WTC11 (cell line): Measurements from ENCODE around the gene ARHGEF10L. TPM values are rescaled to one million over a fixed set of nuclear protein-coding genes. Genes with fewer than 3 reads are reported as not detected.

ENCODE experiments used
- ATAC-seq: fragments of 200-7000 bp; cut with Tn5 transposase; 2 replicates; pipeline ENCODE4 v1.10.0; 2021; ENCODE audit warnings: mild to moderate bottlenecking, moderate library complexity
- CTCF ChIA-PET: fragments of 300-600 bp; sonication (Branson Sonifier 250); formaldehyde crosslinking; loops from one replicate; lab custom pipeline; 2021; ENCODE audit warnings: antibody characterized with exemption; lab: Charles Lee
- POLR2A ChIA-PET: fragments of 350-600 bp; sonication (Branson Sonifier 250); formaldehyde crosslinking; loops from one replicate; lab custom pipeline; 2021; ENCODE audit warnings: antibody characterized with exemption; lab: Charles Lee
- DNase-seq: peaks from one replicate; pipeline ENCODE4 v3.0.0; 2021; ENCODE audit warnings: low spot score
- H3K27ac Mint-ChIP-seq: 2 replicates; pipeline ENCODE4 v1.8.0; 2021; ENCODE audit warnings: mixed read lengths
- H3K27me3 Mint-ChIP-seq: 2 replicates; pipeline ENCODE4 v1.8.0; 2021; ENCODE audit warnings: low read depth, mild to moderate bottlenecking, moderate library complexity, mixed read lengths
- H3K36me3 Mint-ChIP-seq: 2 replicates; pipeline ENCODE4 v1.8.0; 2021; ENCODE audit warnings: mixed read lengths
- H3K4me1 Mint-ChIP-seq: 2 replicates; pipeline ENCODE4 v1.8.0; 2022; ENCODE audit warnings: mixed read lengths
- H3K4me3 Mint-ChIP-seq: 2 replicates; pipeline ENCODE4 v1.8.0; 2021; ENCODE audit warnings: mild to moderate bottlenecking, moderate library complexity, mixed read lengths
- H3K9me3 Mint-ChIP-seq: 2 replicates; pipeline ENCODE4 v1.8.0; 2021; ENCODE audit warnings: mixed read lengths
- ESRRA ChIP-seq: sonication (generic); formaldehyde crosslinking; IDR thresholded peaks from 2 replicates; pipeline ENCODE4 v1.8.1; 2022; ENCODE audit warnings: mild to moderate bottlenecking, missing genetic modification reagents, borderline replicate concordance
- FOXJ3 ChIP-seq: sonication (generic); formaldehyde crosslinking; IDR thresholded peaks from 2 replicates; pipeline ENCODE4 v1.9.0; 2021; ENCODE audit warnings: missing genetic modification reagents, mild to moderate bottlenecking, borderline replicate concordance
- FOXP1 ChIP-seq: sonication (generic); formaldehyde crosslinking; IDR thresholded peaks from 2 replicates; pipeline ENCODE4 v1.8.0; 2022; ENCODE audit warnings: missing genetic modification reagents, mild to moderate bottlenecking, moderate library complexity, borderline replicate concordance
- GTF2I ChIP-seq: fragments of 250-450 bp; sonication (Bioruptor Pico); conservative IDR thresholded peaks from 2 replicates; pipeline ENCODE4 v1.4.0; 2021; ENCODE audit warnings: mild to moderate bottlenecking
- HMGA2 ChIP-seq: fragments of 250-450 bp; sonication (Bioruptor Pico); IDR thresholded peaks from 2 replicates; pipeline ENCODE4 v1.4.0; 2021; ENCODE audit warnings: mild to moderate bottlenecking, moderate library complexity
- JAZF1 ChIP-seq: fragments of 250-450 bp; sonication (Bioruptor Pico); IDR thresholded peaks from 2 replicates; pipeline ENCODE4 v1.9.0; 2021; ENCODE audit warnings: moderate library complexity, mild to moderate bottlenecking, inconsistent platforms
- KAT7 ChIP-seq: sonication (generic); formaldehyde crosslinking; IDR thresholded peaks from 2 replicates; pipeline ENCODE4 v1.8.1; 2023; ENCODE audit warnings: missing genetic modification reagents, mild to moderate bottlenecking, borderline replicate concordance
- MXD4 ChIP-seq: fragments of 250-450 bp; sonication (Bioruptor Pico); IDR thresholded peaks from 2 replicates; pipeline ENCODE4 v1.8.0; 2021; ENCODE audit warnings: mild to moderate bottlenecking, moderate library complexity, borderline replicate concordance
- RORB ChIP-seq: fragments of 250-450 bp; sonication (Bioruptor Pico); IDR thresholded peaks from 2 replicates; pipeline ENCODE4 v1.9.0; 2021; ENCODE audit warnings: mild to moderate bottlenecking
- SOX15 ChIP-seq: fragments of 250-450 bp; sonication (Bioruptor Pico); IDR thresholded peaks from 2 replicates; pipeline ENCODE4 v1.9.0; 2021; ENCODE audit warnings: mild to moderate bottlenecking
- TP53 ChIP-seq: sonication (generic); formaldehyde crosslinking; IDR thresholded peaks from 2 replicates; pipeline ENCODE4 v1.8.1; 2023; ENCODE audit warnings: mild to moderate bottlenecking, missing genetic modification reagents
- ZBTB21 ChIP-seq: sonication (generic); formaldehyde crosslinking; IDR thresholded peaks from 2 replicates; pipeline ENCODE4 v1.8.1; 2023; ENCODE audit warnings: mild to moderate bottlenecking, missing genetic modification reagents, borderline replicate concordance
- ZNF263 ChIP-seq: sonication (generic); formaldehyde crosslinking; IDR thresholded peaks from 2 replicates; pipeline ENCODE4 v1.8.1; 2022; ENCODE audit warnings: low read depth, mild to moderate bottlenecking, moderate library complexity, missing genetic modification reagents
- total RNA-seq: library from RNA; stranded (reverse); gene quantifications from 3 replicates; pipeline ENCODE4 v1.2.3, GENCODE V29; 2021
- TF ChIP-seq, protein P1 (sequence below): fragments of 250-450 bp; sonication (Bioruptor Pico); IDR thresholded peaks from 2 replicates; pipeline ENCODE4 v1.8.0; 2021; ENCODE audit warnings: mild to moderate bottlenecking
- TF ChIP-seq, protein P2 (sequence below): sonication (generic); formaldehyde crosslinking; IDR thresholded peaks from 2 replicates; pipeline ENCODE4 v1.8.0; 2023; ENCODE audit warnings: missing genetic modification reagents
- TF ChIP-seq, protein P3 (sequence below): fragments of 250-450 bp; sonication (Bioruptor Pico); IDR thresholded peaks from 2 replicates; pipeline ENCODE4 v1.9.0; 2021; ENCODE audit warnings: moderate library complexity, mild to moderate bottlenecking, inconsistent platforms, borderline replicate concordance
- TF ChIP-seq, protein P4 (sequence below): sonication (generic); formaldehyde crosslinking; IDR thresholded peaks from 2 replicates; pipeline ENCODE4 v1.8.0; 2022; ENCODE audit warnings: mild to moderate bottlenecking, missing genetic modification reagents
- TF ChIP-seq, protein P5 (sequence below): sonication (generic); formaldehyde crosslinking; IDR thresholded peaks from 2 replicates; pipeline ENCODE4 v1.8.0; 2022; ENCODE audit warnings: mild to moderate bottlenecking, missing genetic modification reagents
- TF ChIP-seq, protein P6 (sequence below): sonication (generic); formaldehyde crosslinking; IDR thresholded peaks from 2 replicates; pipeline ENCODE4 v1.8.1; 2023; ENCODE audit warnings: mild to moderate bottlenecking, missing genetic modification reagents
- TF ChIP-seq, protein P7 (sequence below): sonication (generic); formaldehyde crosslinking; IDR thresholded peaks from 2 replicates; pipeline ENCODE4 v1.8.0; 2023; ENCODE audit warnings: missing genetic modification reagents, mild to moderate bottlenecking, borderline replicate concordance

The ARHGEF10L gene
- total RNA-seq, 1 experiment from 2014 or later: 34.4 TPM

DNA sequence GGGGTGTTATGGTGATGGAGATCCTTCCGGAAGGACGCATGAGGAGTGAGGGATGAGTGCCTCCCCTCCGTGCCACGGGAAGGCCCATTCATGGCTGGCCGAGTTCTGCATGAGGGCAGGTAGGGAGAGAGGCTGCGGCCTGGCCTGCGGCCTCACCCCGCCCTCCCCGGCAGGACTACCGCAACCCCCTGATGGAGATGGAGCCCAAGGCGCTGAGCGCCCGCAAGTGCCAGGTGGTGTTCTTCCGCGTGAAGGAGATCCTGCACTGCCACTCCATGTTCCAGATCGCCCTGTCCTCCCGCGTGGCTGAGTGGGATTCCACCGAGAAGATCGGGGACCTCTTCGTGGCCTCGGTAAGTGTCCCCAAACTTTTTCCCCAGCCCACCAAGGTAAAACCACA, 83.3 kb downstream of the ARHGEF10L start:
- 0 out of 2 replicates have a peak, but pooled peaks cover 2% of the 10 kb centered on the region for H3K4me1 Mint-ChIP-seq
- ChIA-PET POLR2A (no interaction called here), CTCF (no interaction called here)
- H3K9me3 Mint-ChIP-seq: no peaks in the 10 kb centered on the region
- no peak for DNase-seq
- no peak for ATAC-seq
- no peak overlapping the region for H3K27ac Mint-ChIP-seq
- TF ChIP-seq GTF2I (CRISPR knock-in tag) (no peak), KAT7 (CRISPR knock-in tag) (no peak), SOX15 (CRISPR knock-in tag) (no peak), FOXP1 (CRISPR knock-in tag) (no peak), JAZF1 (CRISPR knock-in tag) (no peak), MXD4 (CRISPR knock-in tag) (no peak), TP53 (no peak), FOXJ3 (CRISPR knock-in tag) (no peak), ESRRA (CRISPR knock-in tag) (no peak), ZBTB21 (CRISPR knock-in tag) (no peak), RORB (CRISPR knock-in tag) (no peak), HMGA2 (CRISPR knock-in tag) (no peak)
- TF ChIP-seq, protein P1, sequence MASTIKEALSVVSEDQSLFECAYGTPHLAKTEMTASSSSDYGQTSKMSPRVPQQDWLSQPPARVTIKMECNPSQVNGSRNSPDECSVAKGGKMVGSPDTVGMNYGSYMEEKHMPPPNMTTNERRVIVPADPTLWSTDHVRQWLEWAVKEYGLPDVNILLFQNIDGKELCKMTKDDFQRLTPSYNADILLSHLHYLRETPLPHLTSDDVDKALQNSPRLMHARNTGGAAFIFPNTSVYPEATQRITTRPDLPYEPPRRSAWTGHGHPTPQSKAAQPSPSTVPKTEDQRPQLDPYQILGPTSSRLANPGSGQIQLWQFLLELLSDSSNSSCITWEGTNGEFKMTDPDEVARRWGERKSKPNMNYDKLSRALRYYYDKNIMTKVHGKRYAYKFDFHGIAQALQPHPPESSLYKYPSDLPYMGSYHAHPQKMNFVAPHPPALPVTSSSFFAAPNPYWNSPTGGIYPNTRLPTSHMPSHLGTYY (CRISPR knock-in tag): no peak
- TF ChIP-seq, protein P2, sequence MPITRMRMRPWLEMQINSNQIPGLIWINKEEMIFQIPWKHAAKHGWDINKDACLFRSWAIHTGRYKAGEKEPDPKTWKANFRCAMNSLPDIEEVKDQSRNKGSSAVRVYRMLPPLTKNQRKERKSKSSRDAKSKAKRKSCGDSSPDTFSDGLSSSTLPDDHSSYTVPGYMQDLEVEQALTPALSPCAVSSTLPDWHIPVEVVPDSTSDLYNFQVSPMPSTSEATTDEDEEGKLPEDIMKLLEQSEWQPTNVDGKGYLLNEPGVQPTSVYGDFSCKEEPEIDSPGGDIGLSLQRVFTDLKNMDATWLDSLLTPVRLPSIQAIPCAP (CRISPR knock-in tag): no peak
- TF ChIP-seq, protein P3, sequence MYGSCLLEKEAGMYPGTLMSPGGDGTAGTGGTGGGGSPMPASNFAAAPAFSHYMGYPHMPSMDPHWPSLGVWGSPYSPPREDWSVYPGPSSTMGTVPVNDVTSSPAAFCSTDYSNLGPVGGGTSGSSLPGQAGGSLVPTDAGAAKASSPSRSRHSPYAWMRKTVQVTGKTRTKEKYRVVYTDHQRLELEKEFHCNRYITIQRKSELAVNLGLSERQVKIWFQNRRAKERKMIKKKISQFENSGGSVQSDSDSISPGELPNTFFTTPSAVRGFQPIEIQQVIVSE (CRISPR knock-in tag): no peak
- TF ChIP-seq, protein P4, sequence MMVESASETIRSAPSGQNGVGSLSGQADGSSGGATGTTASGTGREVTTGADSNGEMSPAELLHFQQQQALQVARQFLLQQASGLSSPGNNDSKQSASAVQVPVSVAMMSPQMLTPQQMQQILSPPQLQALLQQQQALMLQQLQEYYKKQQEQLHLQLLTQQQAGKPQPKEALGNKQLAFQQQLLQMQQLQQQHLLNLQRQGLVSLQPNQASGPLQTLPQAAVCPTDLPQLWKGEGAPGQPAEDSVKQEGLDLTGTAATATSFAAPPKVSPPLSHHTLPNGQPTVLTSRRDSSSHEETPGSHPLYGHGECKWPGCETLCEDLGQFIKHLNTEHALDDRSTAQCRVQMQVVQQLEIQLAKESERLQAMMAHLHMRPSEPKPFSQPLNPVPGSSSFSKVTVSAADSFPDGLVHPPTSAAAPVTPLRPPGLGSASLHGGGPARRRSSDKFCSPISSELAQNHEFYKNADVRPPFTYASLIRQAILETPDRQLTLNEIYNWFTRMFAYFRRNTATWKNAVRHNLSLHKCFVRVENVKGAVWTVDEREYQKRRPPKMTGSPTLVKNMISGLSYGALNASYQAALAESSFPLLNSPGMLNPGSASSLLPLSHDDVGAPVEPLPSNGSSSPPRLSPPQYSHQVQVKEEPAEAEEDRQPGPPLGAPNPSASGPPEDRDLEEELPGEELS (CRISPR knock-in tag): no peak
- TF ChIP-seq, protein P5, sequence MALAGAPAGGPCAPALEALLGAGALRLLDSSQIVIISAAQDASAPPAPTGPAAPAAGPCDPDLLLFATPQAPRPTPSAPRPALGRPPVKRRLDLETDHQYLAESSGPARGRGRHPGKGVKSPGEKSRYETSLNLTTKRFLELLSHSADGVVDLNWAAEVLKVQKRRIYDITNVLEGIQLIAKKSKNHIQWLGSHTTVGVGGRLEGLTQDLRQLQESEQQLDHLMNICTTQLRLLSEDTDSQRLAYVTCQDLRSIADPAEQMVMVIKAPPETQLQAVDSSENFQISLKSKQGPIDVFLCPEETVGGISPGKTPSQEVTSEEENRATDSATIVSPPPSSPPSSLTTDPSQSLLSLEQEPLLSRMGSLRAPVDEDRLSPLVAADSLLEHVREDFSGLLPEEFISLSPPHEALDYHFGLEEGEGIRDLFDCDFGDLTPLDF (CRISPR knock-in tag): no peak
- peaks cover 20% of the 10 kb centered on the region for H3K36me3 Mint-ChIP-seq
- H3K4me3 Mint-ChIP-seq: no peak overlapping the region
- H3K27me3 Mint-ChIP-seq: no peaks in the 10 kb centered on the region

DNA sequence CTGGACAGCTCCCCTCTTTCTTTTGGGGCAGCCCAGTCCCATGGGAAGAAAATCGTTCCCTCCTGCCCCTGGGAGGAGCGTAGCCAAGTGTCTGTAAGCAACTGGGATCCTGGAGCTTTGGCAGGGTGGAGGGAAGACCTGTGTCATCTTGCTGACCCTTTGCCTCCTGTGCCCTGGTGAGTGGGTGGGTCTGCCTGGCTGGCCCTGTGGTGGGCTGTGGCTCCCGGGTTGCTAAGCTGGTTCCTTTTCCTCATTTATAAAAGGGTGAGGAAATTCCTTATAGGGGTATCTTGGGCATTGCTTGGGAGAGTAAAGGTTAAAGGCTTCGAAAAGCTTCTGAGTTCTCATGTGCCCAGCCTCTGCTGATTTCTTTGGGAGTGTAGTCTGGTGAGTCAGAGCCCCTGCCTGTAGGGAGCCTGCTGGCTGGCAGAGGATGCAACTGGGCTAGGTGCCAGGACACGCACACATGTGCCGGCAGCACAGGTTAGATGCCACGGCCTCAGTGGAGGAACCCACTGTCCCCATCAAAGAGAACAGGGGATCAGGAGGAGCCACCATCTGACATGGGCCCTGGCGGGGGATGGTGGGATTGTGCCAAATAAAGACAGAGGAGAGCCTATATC, 85.2 kb downstream of the ARHGEF10L start:
- ATAC-seq (no peak), DNase-seq (no peak)
- Mint-ChIP-seq H3K27ac (no peak overlapping the region; the same call in 1 of the 2 replicates), H3K27me3 (no peaks in the 10 kb centered on the region), H3K36me3 (peaks cover 23% of the 10 kb centered on the region), H3K4me3 (no peak overlapping the region), H3K4me1 (peaks cover 8% of the 10 kb centered on the region; the same call in 1 of the 2 replicates), H3K9me3 (no peaks in the 10 kb centered on the region)
- POLR2A ChIA-PET: no interaction called here
- CTCF ChIA-PET: interaction anchor here (1.1 kb wide), 1 partner anchor 10 kb away, joined by 3 read pairs; no protein-coding TSS in a partner anchor
- TF ChIP-seq, protein P5 (CRISPR knock-in tag): no peak
- TF ChIP-seq, protein P6, sequence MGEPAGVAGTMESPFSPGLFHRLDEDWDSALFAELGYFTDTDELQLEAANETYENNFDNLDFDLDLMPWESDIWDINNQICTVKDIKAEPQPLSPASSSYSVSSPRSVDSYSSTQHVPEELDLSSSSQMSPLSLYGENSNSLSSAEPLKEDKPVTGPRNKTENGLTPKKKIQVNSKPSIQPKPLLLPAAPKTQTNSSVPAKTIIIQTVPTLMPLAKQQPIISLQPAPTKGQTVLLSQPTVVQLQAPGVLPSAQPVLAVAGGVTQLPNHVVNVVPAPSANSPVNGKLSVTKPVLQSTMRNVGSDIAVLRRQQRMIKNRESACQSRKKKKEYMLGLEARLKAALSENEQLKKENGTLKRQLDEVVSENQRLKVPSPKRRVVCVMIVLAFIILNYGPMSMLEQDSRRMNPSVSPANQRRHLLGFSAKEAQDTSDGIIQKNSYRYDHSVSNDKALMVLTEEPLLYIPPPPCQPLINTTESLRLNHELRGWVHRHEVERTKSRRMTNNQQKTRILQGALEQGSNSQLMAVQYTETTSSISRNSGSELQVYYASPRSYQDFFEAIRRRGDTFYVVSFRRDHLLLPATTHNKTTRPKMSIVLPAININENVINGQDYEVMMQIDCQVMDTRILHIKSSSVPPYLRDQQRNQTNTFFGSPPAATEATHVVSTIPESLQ (CRISPR knock-in tag): no peak
- TF ChIP-seq, protein P7, sequence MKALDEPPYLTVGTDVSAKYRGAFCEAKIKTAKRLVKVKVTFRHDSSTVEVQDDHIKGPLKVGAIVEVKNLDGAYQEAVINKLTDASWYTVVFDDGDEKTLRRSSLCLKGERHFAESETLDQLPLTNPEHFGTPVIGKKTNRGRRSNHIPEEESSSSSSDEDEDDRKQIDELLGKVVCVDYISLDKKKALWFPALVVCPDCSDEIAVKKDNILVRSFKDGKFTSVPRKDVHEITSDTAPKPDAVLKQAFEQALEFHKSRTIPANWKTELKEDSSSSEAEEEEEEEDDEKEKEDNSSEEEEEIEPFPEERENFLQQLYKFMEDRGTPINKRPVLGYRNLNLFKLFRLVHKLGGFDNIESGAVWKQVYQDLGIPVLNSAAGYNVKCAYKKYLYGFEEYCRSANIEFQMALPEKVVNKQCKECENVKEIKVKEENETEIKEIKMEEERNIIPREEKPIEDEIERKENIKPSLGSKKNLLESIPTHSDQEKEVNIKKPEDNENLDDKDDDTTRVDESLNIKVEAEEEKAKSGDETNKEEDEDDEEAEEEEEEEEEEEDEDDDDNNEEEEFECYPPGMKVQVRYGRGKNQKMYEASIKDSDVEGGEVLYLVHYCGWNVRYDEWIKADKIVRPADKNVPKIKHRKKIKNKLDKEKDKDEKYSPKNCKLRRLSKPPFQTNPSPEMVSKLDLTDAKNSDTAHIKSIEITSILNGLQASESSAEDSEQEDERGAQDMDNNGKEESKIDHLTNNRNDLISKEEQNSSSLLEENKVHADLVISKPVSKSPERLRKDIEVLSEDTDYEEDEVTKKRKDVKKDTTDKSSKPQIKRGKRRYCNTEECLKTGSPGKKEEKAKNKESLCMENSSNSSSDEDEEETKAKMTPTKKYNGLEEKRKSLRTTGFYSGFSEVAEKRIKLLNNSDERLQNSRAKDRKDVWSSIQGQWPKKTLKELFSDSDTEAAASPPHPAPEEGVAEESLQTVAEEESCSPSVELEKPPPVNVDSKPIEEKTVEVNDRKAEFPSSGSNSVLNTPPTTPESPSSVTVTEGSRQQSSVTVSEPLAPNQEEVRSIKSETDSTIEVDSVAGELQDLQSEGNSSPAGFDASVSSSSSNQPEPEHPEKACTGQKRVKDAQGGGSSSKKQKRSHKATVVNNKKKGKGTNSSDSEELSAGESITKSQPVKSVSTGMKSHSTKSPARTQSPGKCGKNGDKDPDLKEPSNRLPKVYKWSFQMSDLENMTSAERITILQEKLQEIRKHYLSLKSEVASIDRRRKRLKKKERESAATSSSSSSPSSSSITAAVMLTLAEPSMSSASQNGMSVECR (CRISPR knock-in tag): no peak
- TF ChIP-seq ZNF263 (CRISPR knock-in tag): no peak
